Liver (tissue), 9 donors: ENCODE data around the gene AIPL1. TPM values are rescaled to one million over a fixed set of nuclear protein-coding genes. Genes with fewer than 3 reads are reported as not detected.

Source experiments
- DNase-seq: peaks from one replicate; pipeline ENCODE4 v3.0.0-alpha.2; 2017; ENCODE audit warnings: low spot score
- H3K27ac ChIP-seq, 2 donors: one replicate each; pipeline ENCODE4 v1.7.0; 2013; ENCODE audit warnings: inconsistent platforms in 2 of 2, low read length in 2 of 2, control low read depth in 1 of 2, low read depth in 1 of 2, mild to moderate bottlenecking in 1 of 2
- H3K27me3 ChIP-seq, 4 donors: one replicate each; pipeline versions ENCODE4 v1.6.1 to v1.7.0; 2013; ENCODE audit warnings: low read length in 3 of 4, inconsistent platforms in 1 of 4, mild to moderate bottlenecking in 1 of 4, moderate library complexity in 1 of 4; ENCODE audit not compliant: control insufficient read depth in 4 of 4, insufficient read depth in 4 of 4
- H3K36me3 ChIP-seq, 4 donors: one replicate each; pipeline versions ENCODE4 v1.6.1 to v1.7.0; 2013; ENCODE audit warnings: low read length in 3 of 4, mild to moderate bottlenecking in 3 of 4, low read depth in 1 of 4, moderate library complexity in 1 of 4; ENCODE audit not compliant: control insufficient read depth in 4 of 4, insufficient read depth in 3 of 4
- H3K4me1 ChIP-seq, 4 donors: one replicate each; pipeline versions ENCODE4 v1.6.1 to v1.7.0; 2013; ENCODE audit warnings: low read length in 3 of 4, mild to moderate bottlenecking in 3 of 4, moderate library complexity in 1 of 4; ENCODE audit not compliant: control insufficient read depth in 4 of 4, insufficient read depth in 4 of 4
- H3K4me3 ChIP-seq, 3 donors: one replicate each; pipeline versions ENCODE4 v1.6.1 to v1.7.0; 2013; ENCODE audit warnings: low read length in 3 of 3, control low read depth in 1 of 3, low read depth in 1 of 3, mild to moderate bottlenecking in 1 of 3
- H3K9ac ChIP-seq, 2 donors: one replicate each; pipeline ENCODE4 v1.7.0; 2013; ENCODE audit warnings: low read length in 2 of 2, mild to moderate bottlenecking in 2 of 2, moderate library complexity in 2 of 2, control low read depth in 1 of 2, low read depth in 1 of 2
- H3K9me3 ChIP-seq, 4 donors: one replicate each; pipeline versions ENCODE4 v1.6.1 to v1.7.0; 2013; ENCODE audit warnings: low read length in 3 of 4; ENCODE audit not compliant: control insufficient read depth in 4 of 4
- CTCF ChIP-seq: fragments of 150-350 bp; IDR thresholded peaks from 2 replicates; pipeline ENCODE4 v1.5.1; 2017; ENCODE audit warnings: improper control_type of control experiment, low read depth, low read length; ENCODE audit not compliant: missing input control
- EGR1 ChIP-seq, 2 donors: IDR thresholded peaks; 2 replicates each; pipeline ENCODE4 v1.6.1; 2016 to 2018; ENCODE audit warnings: antibody characterized with exemption in 2 of 2, low read depth in 2 of 2
- FOXA1 ChIP-seq: IDR thresholded peaks from 2 replicates; pipeline ENCODE4 v1.6.1; 2016; ENCODE audit warnings: antibody characterized with exemption
- FOXA2 ChIP-seq: IDR thresholded peaks from 2 replicates; pipeline ENCODE4 v1.6.1; 2016; ENCODE audit warnings: antibody characterized with exemption
- GABPA ChIP-seq, 2 donors: IDR thresholded peaks in 1 of 2; conservative IDR thresholded peaks in 1 of 2; 2 replicates each; pipeline ENCODE4 v1.6.1; 2016; ENCODE audit warnings: antibody characterized with exemption in 2 of 2, mild to moderate bottlenecking in 1 of 2, moderate library complexity in 1 of 2
- HNF4A ChIP-seq, 2 donors: conservative IDR thresholded peaks; 2 replicates each; pipeline ENCODE4 v1.6.1; 2016; ENCODE audit warnings: antibody characterized with exemption in 2 of 2, mild to moderate bottlenecking in 2 of 2
- HNF4G ChIP-seq: IDR thresholded peaks from 2 replicates; pipeline ENCODE4 v1.6.1; 2016; ENCODE audit warnings: antibody characterized with exemption
- JUND ChIP-seq, 2 donors: IDR thresholded peaks; 2 replicates each; pipeline ENCODE4 v1.6.1; 2016; ENCODE audit warnings: antibody characterized with exemption in 2 of 2
- MAX ChIP-seq: IDR thresholded peaks from 2 replicates; pipeline ENCODE4 v1.6.1; 2016; ENCODE audit warnings: antibody characterized with exemption
- NR2F2 ChIP-seq: IDR thresholded peaks from 2 replicates; pipeline ENCODE4 v1.6.1; 2016; ENCODE audit warnings: antibody characterized with exemption
- RAD21 ChIP-seq, 2 donors: IDR thresholded peaks; 2 replicates each; pipeline ENCODE4 v1.6.1; 2016; ENCODE audit warnings: antibody characterized with exemption in 2 of 2, mild to moderate bottlenecking in 2 of 2
- REST ChIP-seq: IDR thresholded peaks from 2 replicates; pipeline ENCODE4 v1.6.1; 2016; ENCODE audit warnings: antibody characterized with exemption, mild to moderate bottlenecking
- SP1 ChIP-seq: IDR thresholded peaks from 2 replicates; pipeline ENCODE4 v1.6.1; 2018; ENCODE audit warnings: antibody characterized with exemption, mild to moderate bottlenecking
- TAF1 ChIP-seq: conservative IDR thresholded peaks from 2 replicates; pipeline ENCODE4 v1.6.1; 2016; ENCODE audit warnings: antibody characterized with exemption, mild to moderate bottlenecking
- YY1 ChIP-seq: IDR thresholded peaks from 2 replicates; pipeline ENCODE4 v1.6.1; 2016; ENCODE audit warnings: antibody characterized with exemption, mild to moderate bottlenecking
- ZBTB33 ChIP-seq: IDR thresholded peaks from 2 replicates; pipeline ENCODE4 v1.6.1; 2016; ENCODE audit warnings: antibody characterized with exemption
- WGBS: extraction: QIAGEN DNeasy Blood & Tissue Kit; methylation state at CpG from one replicate; pipeline ENCODE4 v1.1.7; 2013; 5-methylcytosine and 5-hydroxymethylcytosine counted together
- polyA plus RNA-seq, 2 donors: library from polyadenylated mRNA; stranded (reverse) in 1 of 2; unstranded in 1 of 2; fragments of 200-250 nt in 1 of 2; fragments of >200 nt in 1 of 2; fragmentation: Nextera tagmentation in 1 of 2; extraction: Ambion mirVana in 1 of 2; gene quantifications; one replicate each; pipeline versions ENCODE4 v1.2.1 to v1.2.3, GENCODE V29; 2013 to 2015
- total RNA-seq, 2 donors: library from RNA; depleted of rRNA; stranded (reverse); fragments of >200 nt; gene quantifications; one replicate each; pipeline ENCODE4 v1.2.3, GENCODE V29; 2014
- donor health status: healthy.
- donor health status: healthy.
- donor health status: healthy.
- donor health status: healthy.
- donor health status: healthy.

AIPL1 gene
- total and polyA plus RNA-seq, 4 donors, result not detected

GRCh38 chr17:6387442-6387841 lies 47.5 kb downstream of the AIPL1 start:
- H3K4me1 ChIP-seq, result peaks cover 0 to 1% (median under 1%) of the 10 kb centered on the region in 4 donors
- TF ChIP-seq YY1, result no peak
- TF ChIP-seq HNF4A (conservative IDR thresholded peaks at IDR 0.05), result no peak
- no peak for TF ChIP-seq FOXA1
- no peak for TF ChIP-seq SP1
- TF ChIP-seq MAX, result no peak
- TF ChIP-seq NR2F2, result no peak
- no peak for TF ChIP-seq EGR1 (IDR thresholded peaks at IDR 0.05; ENCODE audit: low read depth in 2 of 2)
- no peak for TF ChIP-seq JUND (IDR thresholded peaks at IDR 0.05)
- no peak for TF ChIP-seq HNF4G
- H3K27ac ChIP-seq, result no peak overlapping the region
- H3K27me3 ChIP-seq, result peaks cover 0 to 2% (median 0%) of the 10 kb centered on the region in 4 donors
- no peaks in the 10 kb centered on the region for H3K9me3 ChIP-seq
- WGBS, result 77% methylated on average over 4 of the region's 4 CpGs
- DNase-seq, result no peak
- H3K36me3 ChIP-seq, result no peaks in the 10 kb centered on the region
- H3K9ac ChIP-seq, result no peak overlapping the region
- no peak overlapping the region for H3K4me3 ChIP-seq

- Histone ChIP-seq H3K4me1 (no peaks in the 10 kb centered on the region), H3K4me3 (no peak overlapping the region), H3K9ac (no peak overlapping the region), H3K27me3 (no peaks in the 10 kb centered on the region), H3K36me3 (no peaks in the 10 kb centered on the region), H3K9me3 (no peaks in the 10 kb centered on the region), H3K27ac (no peak overlapping the region)
- 90% methylated on average over 9 of the region's 9 CpGs for WGBS
- no peak for DNase-seq
- no peak for TF ChIP-seq HNF4A (conservative IDR thresholded peaks at IDR 0.05)
- no peak for TF ChIP-seq EGR1 (IDR thresholded peaks at IDR 0.05; ENCODE audit: low read depth in 2 of 2)
- no peak for TF ChIP-seq REST
- TF ChIP-seq MAX, result no peak
- TF ChIP-seq GABPA (IDR thresholded peaks at IDR 0.05 in 1 of 2, conservative IDR thresholded peaks at IDR 0.05 in 1 of 2), result no peak
- no peak for TF ChIP-seq FOXA1
- TF ChIP-seq HNF4G, result no peak
- no peak for TF ChIP-seq ZBTB33
- TF ChIP-seq TAF1, result no peak
- no peak for TF ChIP-seq JUND (IDR thresholded peaks at IDR 0.05)
- no peak for TF ChIP-seq NR2F2
- no peak for TF ChIP-seq CTCF
- no peak for TF ChIP-seq RAD21 (IDR thresholded peaks at IDR 0.05)
- TF ChIP-seq FOXA2, result no peak
- no peak for TF ChIP-seq YY1
Measured at GRCh38 chr17:6386041-6386630, 48.8 kb downstream of the AIPL1 start.
